GM10847 (cell line): Measurements from ENCODE around the gene EGFLAM.

Source experiments
- POLR2A ChIP-seq: IDR thresholded peaks from 2 replicates; pipeline ENCODE4 v1.6.1; 2011; ENCODE audit not compliant: insufficient read length; ENCODE audit errors: extremely low read depth

Gene EGFLAM

DNA sequence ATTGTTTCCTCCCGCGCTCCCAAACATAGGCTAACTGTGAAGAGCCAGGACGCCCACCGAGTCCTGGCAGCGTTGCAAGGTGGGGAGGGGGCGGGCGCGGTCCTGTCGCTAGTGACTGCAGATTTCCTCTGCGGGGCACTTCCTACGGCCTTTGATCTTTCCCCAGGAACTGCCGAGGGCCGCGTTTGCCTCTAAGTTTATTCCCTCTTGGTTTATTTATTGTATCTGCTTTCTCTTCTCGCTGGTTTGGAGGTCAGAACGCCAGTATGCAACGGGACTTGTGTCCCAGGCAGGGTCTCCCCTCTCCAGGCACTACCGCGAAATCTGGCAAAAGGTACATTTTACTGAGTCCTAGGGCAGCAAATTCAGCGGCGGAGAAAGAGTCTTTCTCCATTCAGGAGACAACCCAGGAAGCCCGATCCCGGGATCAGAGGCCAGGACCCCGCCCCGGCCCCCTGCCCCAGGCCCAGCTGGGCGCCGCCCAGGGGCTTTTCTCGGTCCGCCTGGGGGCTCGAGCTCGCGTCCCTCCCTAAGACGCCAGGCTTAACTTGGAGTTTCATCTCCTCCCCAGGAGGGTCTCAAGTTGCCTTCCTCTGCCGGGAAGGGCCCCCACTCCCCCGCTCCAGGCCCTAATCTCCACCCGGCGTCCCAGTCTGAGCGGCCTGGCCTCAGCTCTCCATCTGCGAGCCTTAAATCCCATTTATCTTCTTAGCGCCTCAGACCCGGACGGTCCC is 884 bp upstream of the EGFLAM start:
- TF ChIP-seq POLR2A: no peak

DNA sequence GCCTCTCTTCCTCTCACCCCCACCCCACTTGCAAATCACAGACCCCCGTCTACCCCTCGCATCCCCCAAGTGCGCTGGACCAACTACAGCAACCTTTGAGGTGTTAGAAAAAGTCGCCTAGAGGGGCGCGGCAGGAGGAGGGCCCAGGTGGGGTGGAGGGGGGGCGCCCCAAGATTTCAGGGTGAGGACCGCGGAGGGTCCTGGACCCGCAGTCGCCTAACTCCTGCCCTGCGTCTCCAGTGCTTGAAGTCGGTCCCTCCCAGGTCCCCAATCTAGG is 379 bp upstream of the EGFLAM start:
- no peak for TF ChIP-seq POLR2A

DNA sequence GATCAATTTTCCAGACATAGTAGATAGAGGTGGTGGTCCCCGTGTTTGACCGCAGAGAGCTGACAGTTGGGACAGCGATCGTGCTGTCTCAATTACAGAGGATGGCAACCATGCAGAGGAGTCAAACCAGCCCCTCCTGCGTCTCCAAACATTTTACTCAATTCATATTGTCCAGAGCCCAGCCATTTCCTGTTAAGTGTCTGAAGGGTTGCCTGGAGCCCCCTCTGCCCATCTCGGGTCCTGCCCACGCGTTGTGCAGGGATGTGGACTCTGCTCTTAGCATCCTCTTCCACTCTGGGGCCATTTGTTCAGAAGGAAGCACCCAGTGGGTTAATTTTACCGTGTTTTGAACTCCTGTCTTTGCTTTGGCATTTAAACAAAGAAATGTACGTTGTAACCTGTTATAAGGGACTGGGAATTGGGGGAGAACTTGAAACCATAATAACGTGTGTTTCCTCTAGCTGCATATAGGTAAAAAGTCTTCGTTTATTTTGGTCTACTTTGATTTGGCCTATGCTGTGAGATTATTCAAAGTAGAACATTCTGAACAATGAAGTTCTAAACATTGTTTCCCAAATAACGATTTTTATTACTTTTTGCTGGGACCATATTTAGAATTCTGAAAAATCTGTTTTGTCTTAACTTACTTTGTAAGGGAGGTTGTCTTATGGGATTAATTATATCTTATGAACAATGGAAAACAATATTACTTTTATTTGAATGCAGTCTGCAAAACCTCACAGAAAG is 876 bp downstream of the EGFLAM start:
- no peak for TF ChIP-seq POLR2A

DNA sequence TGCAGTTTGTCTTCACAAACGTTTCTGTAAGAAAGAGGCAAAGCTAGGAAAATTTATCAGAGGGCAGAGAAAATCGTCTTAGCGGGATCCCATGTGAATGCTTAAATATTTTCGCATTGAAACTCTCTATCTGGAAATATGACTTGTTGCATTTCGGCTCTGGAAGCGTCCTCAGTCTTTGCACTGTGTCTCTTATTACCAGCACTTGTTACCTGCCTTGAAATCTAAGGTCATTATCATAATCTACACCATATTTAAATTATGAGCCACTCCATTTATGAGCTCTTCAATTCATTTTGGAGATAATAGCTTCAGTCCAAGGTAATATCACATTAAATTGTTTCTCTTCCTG is 1.4 kb downstream of the EGFLAM start:
- TF ChIP-seq POLR2A: no peak

DNA sequence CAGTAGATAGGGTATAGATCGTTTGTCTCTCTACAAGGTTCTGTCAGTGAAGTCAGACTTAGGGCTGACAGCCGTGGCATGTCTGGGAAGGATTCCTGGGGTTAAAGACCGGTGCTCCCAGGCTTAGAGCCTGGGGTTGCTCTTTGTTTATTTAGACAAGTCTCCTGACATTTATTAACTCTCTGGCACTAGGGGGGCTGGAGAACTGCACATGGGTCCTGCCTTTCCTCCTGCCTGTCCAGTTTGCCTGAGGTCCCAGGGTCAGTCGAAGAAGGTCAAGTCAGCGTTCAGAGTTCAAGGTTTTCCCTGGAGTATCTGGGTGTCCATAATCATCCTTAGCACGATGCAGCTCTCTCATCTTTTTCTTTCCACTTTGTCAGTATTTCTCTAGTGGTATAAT is 5.6 kb downstream of the EGFLAM start:
- no peak for TF ChIP-seq POLR2A

DNA sequence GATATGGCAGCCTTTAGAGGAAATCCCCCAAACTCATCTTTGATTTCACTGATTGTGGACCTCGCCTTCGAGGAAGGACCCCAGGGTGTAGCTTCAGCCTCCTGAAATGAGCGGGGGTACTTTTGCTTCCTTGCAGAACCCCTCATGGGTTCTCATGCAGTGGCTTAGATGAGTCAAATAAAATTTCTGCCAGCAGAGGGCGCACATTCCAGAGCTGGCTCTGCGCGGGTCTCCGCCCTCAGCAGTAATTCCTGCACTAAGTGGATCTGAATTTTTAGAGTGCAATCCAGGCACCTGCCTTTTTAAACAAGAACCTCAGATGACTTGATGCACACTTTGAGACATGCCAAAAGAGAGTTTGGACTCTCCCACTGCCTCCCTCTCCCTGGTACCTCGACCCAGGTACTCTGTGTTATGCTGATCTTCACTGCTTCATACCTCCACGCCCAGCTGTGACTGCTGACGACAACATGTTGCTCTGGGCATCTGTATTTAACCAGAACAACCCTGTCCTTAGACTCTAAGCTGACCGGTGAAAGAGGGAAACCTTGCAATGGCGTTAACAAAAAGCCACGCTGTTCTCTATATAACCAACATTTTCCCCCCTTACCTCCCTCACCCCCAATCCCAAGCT is 7.3 kb downstream of the EGFLAM start:
- no peak for TF ChIP-seq POLR2A

DNA sequence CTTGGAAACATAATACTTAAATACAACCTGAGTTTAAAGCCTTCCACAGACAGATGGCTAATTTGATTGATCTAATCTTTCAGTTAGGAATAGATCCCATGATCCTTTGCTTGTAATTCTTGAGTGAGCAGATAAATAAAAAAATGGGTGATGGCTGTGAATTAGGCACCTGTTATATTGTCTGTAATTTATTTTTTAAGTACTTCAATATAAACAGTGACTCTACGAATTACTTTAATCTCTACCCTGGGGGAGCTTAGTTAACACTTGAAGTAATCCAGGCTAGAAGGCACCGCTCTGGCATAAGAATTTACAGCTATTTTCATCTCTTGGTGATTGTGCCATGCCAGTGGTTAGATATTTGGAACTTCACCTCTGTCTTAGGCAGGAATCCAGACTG is 9.0 kb downstream of the EGFLAM start:
- no peak for TF ChIP-seq POLR2A

DNA sequence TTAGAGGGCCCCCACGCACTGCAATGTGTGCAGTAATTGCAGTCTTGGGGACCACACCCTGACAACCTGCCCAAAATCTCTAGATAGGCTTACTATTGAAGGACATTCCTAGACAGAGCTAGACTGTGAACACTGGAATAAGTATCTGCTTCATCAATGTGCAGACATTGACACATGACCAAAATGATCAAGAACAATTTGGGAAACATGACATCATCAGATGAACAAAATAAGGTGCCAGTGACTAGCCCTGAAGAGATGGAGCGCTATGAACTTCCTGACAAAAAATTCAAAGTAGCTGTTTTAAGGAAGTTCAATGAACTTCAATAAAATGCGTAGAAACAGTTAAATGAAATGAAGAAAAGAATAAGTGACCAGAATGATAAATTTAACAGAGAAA is 15.3 kb downstream of the EGFLAM start:
- no peak for TF ChIP-seq POLR2A

DNA sequence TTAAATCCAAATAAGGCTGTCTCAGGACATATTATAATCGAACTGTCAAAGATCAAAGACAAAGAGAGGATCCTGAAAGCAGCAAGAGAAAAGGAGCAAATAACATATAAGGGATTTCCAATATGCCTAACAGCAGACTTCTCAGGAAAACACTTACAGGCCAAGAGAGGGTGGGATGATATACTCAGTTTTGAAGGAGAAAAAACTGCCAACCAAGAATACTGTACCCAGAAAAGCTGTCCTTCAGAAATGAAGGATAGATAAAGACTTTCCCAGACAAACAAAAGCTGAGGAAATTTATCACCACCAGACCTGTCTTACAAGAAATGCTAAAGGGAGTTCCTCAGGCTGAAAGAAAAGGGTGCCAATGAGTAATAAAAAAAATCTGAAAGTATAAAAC is 16.0 kb downstream of the EGFLAM start:
- TF ChIP-seq POLR2A: no peak

DNA sequence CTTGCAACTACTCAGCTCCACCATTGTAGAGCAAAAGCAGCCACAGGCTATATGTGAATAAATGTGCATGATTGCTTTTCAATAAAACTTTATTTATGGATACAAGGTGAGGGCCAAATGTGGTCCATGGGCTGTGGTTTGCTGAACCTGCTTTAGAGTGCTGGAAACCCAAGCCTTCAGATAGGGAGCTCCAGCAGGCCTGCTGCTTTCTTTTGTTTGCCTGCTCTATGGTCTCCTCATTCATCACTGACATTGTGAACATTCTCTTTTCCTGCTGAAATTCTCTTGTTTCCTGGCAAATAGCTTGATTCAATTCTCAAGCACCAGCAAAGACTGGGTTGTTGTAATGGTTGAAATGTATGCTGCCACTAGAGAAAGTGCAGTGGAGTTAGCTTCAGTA is 26.0 kb downstream of the EGFLAM start:
- no peak for TF ChIP-seq POLR2A

DNA sequence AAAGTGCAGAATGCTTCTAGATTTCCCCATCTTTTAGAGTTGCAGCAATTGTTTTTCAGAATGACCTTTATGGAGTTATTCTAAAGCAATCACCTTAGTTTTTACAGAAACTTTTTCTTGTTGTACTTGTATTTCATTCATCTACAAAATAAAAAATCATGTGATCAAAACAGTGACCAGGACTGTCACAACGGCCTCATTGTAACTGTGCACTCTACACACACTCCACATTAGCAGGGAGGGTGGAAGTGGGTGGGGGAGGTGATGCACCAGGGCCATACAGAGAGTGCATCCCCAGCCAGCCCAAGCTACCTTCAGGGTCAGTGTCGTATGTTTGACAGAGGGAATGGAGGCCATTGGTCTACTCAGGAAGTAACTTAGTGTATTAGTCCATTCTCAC is 26.9 kb downstream of the EGFLAM start:
- TF ChIP-seq POLR2A: no peak

DNA sequence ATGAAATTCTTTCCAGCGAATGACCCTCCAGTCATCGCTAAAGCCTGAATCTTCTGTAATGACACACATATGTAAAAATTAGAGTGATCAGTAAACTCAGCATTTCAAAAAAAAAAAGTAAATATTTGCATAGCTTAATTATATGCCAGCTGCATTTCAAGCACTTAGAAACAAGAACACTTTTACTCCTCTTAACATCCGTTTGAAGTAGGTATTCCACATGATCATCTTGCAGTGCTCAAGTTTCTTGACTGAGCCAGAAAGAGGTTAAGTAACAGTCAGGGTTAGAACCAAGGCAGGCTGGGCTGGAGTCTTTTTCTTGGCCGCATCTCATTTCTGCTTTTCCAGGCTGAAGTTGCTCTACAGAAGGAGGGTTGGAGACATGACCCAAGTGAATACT is 27.6 kb downstream of the EGFLAM start:
- TF ChIP-seq POLR2A: no peak

DNA sequence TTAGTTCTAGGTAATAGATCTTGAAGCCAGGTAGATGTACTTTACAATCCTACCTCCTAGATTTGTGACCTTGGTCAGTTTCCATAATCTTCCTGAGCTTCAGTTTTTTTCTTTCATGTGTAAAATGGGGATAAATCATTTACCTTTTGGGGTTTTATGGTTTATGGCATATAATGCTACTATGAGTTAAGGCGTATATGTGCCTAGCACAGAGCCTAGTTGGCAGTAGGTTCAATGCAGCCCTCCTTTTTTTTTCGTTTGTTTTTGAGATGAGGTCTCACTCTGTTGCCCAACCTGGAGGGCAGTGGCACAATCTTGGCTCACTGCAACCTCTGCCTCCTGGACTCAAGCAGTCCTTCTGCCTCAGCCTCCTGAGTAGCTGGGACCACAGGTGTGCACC is 28.8 kb downstream of the EGFLAM start:
- no peak for TF ChIP-seq POLR2A

DNA sequence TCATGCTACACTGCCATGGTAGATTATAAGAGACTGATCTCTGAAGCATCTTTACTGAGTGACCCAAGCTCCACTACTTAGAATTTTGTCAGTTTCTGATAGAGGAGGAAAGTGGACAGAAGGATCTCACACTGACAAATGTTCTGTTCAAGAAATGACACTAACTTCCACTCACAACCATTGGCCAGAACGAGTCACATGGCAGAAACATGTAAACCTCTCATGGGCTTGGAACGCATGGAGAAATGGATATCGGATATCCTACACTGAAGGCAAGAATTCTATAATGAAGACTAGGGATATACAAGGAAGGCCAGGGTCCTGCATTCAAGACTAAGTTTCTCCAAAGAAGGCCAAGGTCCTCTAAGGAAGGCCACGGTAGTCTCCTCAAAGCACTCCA is 31.1 kb downstream of the EGFLAM start:
- TF ChIP-seq POLR2A: no peak

DNA sequence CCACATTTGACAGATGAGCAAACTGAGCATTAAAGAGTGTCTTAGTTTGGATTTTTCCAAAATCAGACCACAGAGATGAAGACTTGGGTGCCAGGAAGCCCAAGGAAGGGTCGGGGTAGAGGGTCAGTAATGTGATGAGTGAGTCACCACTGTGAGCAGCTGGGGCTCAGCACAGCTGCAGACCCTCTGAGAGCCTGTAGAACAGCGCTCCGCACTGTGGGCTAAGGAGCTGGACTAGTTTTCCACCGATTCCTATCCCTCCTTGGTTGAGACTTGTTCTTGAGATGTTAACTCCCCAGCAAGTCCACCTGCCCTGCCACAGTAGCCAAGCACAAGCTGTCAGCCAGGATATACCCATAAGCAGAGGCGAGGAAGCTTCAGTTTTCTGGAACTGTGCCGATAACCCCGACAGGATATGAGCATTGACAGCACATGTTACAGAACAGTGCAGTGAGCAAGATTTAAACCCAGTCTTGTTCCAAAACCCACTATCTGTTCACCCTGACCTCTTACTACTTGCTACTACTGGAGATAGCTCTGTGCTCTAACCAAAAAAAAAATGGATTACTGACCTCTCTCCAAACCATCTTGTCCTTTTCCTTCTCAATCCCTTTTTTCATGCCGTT is 31.8 kb downstream of the EGFLAM start:
- TF ChIP-seq POLR2A: no peak

DNA sequence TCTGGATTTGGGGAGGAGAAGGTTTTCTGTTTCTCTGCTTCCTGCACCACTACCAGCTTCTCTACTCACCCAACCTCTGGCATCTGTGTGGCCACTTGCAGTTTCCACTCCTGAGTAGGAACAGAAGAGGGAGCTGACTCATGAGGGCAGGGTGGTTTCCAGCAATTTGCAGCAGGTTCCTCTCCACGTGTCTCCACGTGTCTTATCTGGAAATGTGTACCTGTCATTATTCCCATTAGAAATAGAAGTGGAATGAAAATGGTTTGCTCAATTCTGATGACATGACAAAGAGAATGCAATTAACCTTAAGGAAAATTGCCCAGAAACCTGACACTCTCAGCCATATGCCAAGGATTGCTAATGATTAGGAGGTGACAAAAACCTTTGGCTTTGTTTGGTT is 33.0 kb downstream of the EGFLAM start:
- no peak for TF ChIP-seq POLR2A
